Fibroblast of mammary gland (primary cell): ENCODE data around the gene CASZ1.

ENCODE experiments used
- DNase-seq: peaks from one replicate; pipeline ENCODE4 v3.0.0-alpha.2; 2010; ENCODE audit warnings: low read depth
- H3K4me3 ChIP-seq: 2 replicates; pipeline ENCODE4 v1.5.1; 2011; ENCODE audit warnings: low read depth, mild to moderate bottlenecking, low read length, moderate library complexity; ENCODE audit not compliant: control insufficient read depth
- CTCF ChIP-seq: conservative IDR thresholded peaks from 2 replicates; pipeline ENCODE4 v1.5.1; 2011; ENCODE audit warnings: low read depth, low read length, inconsistent platforms; ENCODE audit not compliant: control insufficient read depth, insufficient read depth

The CASZ1 gene

GRCh38 chr1:10785728-10786638, 10.5 kb downstream of the CASZ1 start:
- DNase-seq, result no peak
- H3K4me3 ChIP-seq, result no peak overlapping the region

GRCh38 chr1:10784998-10785727, 11.3 kb downstream of the CASZ1 start:
- H3K4me3 ChIP-seq, result no peak overlapping the region
- DNase-seq, result no peak
- TF ChIP-seq CTCF, result no peak

More at GRCh38 chr1:10785728-10786638, 10.5 kb downstream of the CASZ1 start:
- no peak for TF ChIP-seq CTCF

- no peak for TF ChIP-seq CTCF
- H3K4me3 ChIP-seq, result no peak overlapping the region
- no peak for DNase-seq
Measured at GRCh38 chr1:10782491-10783244, 13.8 kb downstream of the CASZ1 start.

GRCh38 chr1:10781137-10781536, 15.3 kb downstream of the CASZ1 start:
- no peak overlapping the region for H3K4me3 ChIP-seq
- no peak for DNase-seq
- TF ChIP-seq CTCF, result no peak

- TF ChIP-seq CTCF, result no peak
- no peak overlapping the region for H3K4me3 ChIP-seq
Measured at GRCh38 chr1:10779841-10780240, 16.6 kb downstream of the CASZ1 start.

GRCh38 chr1:10779201-10779600, 17.2 kb downstream of the CASZ1 start:
- DNase-seq, result no peak
- no peak for TF ChIP-seq CTCF
- no peak overlapping the region for H3K4me3 ChIP-seq

More at GRCh38 chr1:10779841-10780240, 16.6 kb downstream of the CASZ1 start:
- no peak for DNase-seq
